ENCODE data around the gene CACNA1B.

DNA sequence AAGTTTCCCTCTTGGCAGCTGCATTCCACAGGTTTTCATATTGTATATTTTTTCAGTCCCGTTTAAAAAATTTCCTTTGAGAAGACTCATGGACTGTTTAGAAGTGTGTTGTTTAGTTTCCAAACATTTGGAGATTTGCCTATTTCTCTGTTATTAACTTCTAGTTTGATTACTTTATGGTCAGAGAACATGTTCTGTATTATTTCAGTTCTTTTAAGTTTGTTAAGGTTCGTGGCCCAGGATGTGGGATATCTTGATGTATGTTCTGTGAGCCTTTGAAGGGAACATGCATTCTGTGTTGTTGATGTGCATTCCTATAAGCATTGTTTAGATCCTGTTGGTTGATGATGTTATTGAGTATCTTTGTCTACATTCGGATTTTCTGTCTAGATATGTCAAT lies 153.6 kb downstream of the CACNA1B start:
- TF ChIP-seq, protein P1, sequence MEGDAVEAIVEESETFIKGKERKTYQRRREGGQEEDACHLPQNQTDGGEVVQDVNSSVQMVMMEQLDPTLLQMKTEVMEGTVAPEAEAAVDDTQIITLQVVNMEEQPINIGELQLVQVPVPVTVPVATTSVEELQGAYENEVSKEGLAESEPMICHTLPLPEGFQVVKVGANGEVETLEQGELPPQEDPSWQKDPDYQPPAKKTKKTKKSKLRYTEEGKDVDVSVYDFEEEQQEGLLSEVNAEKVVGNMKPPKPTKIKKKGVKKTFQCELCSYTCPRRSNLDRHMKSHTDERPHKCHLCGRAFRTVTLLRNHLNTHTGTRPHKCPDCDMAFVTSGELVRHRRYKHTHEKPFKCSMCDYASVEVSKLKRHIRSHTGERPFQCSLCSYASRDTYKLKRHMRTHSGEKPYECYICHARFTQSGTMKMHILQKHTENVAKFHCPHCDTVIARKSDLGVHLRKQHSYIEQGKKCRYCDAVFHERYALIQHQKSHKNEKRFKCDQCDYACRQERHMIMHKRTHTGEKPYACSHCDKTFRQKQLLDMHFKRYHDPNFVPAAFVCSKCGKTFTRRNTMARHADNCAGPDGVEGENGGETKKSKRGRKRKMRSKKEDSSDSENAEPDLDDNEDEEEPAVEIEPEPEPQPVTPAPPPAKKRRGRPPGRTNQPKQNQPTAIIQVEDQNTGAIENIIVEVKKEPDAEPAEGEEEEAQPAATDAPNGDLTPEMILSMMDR (IDR thresholded peaks at IDR 0.05; ENCODE audit: low read length), result no peak
- TF ChIP-seq EZH2 (optimal IDR thresholded peaks at IDR 0.05; ENCODE audit: low read depth, low read length), result no peak
